ENCODE results near the gene CSTF3. TPM values are rescaled to one million over a fixed set of nuclear protein-coding genes. Genes with fewer than 3 reads are reported as not detected.

Gene CSTF3
- total and polyA plus RNA-seq, 2 of the 4 experiments (the other 2 are of a cell fraction): 14.5 to 23.4 TPM

DNA sequence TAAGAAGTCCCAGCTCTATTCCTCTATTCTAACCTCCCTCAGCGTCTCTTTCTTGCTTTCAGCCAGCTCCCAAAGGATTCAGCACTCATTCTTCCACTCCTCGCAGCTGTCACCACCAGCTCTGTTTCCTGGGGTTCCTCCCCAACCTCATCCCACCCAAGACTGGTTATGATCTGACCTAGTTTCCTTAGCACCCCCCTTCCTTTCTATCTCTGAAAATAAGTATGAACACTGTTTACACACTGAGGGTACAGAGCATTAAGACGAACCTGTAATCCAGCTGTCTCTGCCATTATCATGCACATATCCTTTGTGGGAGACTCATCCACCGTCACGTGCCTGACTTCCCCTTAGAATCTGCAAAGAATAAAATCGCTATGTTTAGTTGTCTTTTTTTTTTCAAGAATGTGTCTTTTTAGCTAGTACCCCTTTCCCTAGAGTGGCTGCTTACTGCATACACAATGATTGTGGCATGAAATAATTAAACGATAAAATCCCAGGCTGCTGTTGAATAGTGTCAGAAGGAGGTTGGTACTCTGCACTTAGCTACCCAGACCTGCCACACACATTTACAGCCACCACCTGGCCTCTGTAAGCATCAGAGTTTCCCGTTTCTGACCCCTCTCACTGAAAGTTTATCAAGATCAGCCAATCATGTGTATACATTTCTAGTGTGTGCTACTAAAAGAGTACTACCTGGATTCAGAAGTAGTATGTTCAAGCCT lies 26.9 kb upstream of the CSTF3 start:
- dilution Hi-C loops (cut with HindIII; ENCODE audit: low sequenced_read_pairs, unreplicated experiment): no loop called here
- H3K27ac ChIP-seq (ENCODE audit: insufficient read depth, low read length): no peak overlapping the region

More for the DNA sequence above, 26.9 kb upstream of the CSTF3 start:
- H3K36me3 ChIP-seq (ENCODE audit: control insufficient read depth, insufficient read depth, low read length): no peaks in the 10 kb centered on the region
- H2BK20ac ChIP-seq (ENCODE audit: low read depth, low read length): peak overlapping the region; percentile 51
- no peak overlapping the region for H3K56ac ChIP-seq (ENCODE audit: extremely low read depth, insufficient read depth, low read length)
- 63% methylated on average over 2 of the region's 8 CpGs; no CpG with 5 or more reads in 1 of the 2 experiments for WGBS, 2 experiments (ENCODE audit: extremely low coverage in 2 of 2, insufficient read length in 1 of 2)
- peak overlapping the region; percentile 54; the same call in 1 of the 2 replicates for H4K5ac ChIP-seq (ENCODE audit: low read depth, low read length)
- ATAC-seq (ENCODE audit: low read depth): no peak
- POLR2A ChIA-PET (ENCODE audit: unreplicated experiment): no interaction called here
- TF ChIP-seq RCOR1 (IDR thresholded peaks at IDR 0.05; ENCODE audit: insufficient replicate concordance, low read length): no peak
- no peak for TF ChIP-seq CEBPB (IDR thresholded peaks at IDR 0.05; ENCODE audit: low read depth, low read length)
- TF ChIP-seq, protein P1, sequence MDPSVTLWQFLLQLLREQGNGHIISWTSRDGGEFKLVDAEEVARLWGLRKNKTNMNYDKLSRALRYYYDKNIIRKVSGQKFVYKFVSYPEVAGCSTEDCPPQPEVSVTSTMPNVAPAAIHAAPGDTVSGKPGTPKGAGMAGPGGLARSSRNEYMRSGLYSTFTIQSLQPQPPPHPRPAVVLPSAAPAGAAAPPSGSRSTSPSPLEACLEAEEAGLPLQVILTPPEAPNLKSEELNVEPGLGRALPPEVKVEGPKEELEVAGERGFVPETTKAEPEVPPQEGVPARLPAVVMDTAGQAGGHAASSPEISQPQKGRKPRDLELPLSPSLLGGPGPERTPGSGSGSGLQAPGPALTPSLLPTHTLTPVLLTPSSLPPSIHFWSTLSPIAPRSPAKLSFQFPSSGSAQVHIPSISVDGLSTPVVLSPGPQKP (IDR thresholded peaks at IDR 0.05; ENCODE audit: borderline replicate concordance, low read depth, low read length): no peak
- TF ChIP-seq CHD1 (IDR thresholded peaks at IDR 0.05; ENCODE audit: low read depth, low read length): no peak
- no peak for TF ChIP-seq NFE2L2 (IDR thresholded peaks at IDR 0.05; ENCODE audit: low read depth, low read length)
- no peak for TF ChIP-seq MXI1 (IDR thresholded peaks at IDR 0.05; ENCODE audit: borderline replicate concordance, low read depth, low read length)
- TF ChIP-seq SMC3 (IDR thresholded peaks at IDR 0.05; ENCODE audit: low read depth, low read length): no peak
- TF ChIP-seq BHLHE40 (IDR thresholded peaks at IDR 0.05; ENCODE audit: low read depth, low read length): no peak
- TF ChIP-seq, protein P2, sequence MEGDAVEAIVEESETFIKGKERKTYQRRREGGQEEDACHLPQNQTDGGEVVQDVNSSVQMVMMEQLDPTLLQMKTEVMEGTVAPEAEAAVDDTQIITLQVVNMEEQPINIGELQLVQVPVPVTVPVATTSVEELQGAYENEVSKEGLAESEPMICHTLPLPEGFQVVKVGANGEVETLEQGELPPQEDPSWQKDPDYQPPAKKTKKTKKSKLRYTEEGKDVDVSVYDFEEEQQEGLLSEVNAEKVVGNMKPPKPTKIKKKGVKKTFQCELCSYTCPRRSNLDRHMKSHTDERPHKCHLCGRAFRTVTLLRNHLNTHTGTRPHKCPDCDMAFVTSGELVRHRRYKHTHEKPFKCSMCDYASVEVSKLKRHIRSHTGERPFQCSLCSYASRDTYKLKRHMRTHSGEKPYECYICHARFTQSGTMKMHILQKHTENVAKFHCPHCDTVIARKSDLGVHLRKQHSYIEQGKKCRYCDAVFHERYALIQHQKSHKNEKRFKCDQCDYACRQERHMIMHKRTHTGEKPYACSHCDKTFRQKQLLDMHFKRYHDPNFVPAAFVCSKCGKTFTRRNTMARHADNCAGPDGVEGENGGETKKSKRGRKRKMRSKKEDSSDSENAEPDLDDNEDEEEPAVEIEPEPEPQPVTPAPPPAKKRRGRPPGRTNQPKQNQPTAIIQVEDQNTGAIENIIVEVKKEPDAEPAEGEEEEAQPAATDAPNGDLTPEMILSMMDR (conservative IDR thresholded peaks at IDR 0.05; ENCODE audit: low read depth, low read length): no peak
- no peak for TF ChIP-seq USF2 (IDR thresholded peaks at IDR 0.05; ENCODE audit: low read depth, low read length)
- TF ChIP-seq MAFK (IDR thresholded peaks at IDR 0.05; ENCODE audit: low read depth, low read length): no peak
- TF ChIP-seq POLR2A (IDR thresholded peaks at IDR 0.05; ENCODE audit: low read depth, low read length): no peak
- no peak for TF ChIP-seq RFX5 (IDR thresholded peaks at IDR 0.05; ENCODE audit: low read depth, low read length)
- no peak for TF ChIP-seq FOS (IDR thresholded peaks at IDR 0.05; ENCODE audit: low read depth, low read length)
- peaks cover 5% of the 10 kb centered on the region for H3K9me1 ChIP-seq (ENCODE audit: insufficient read depth, low read length)
- no peaks in the 10 kb centered on the region; the same call in 1 of the 2 replicates for H4K20me1 ChIP-seq (ENCODE audit: insufficient read depth, low read length)
- peak overlapping the region; percentile 3; the same call in 1 of the 3 replicates for H2BK15ac ChIP-seq (ENCODE audit: low read depth, low read length)
- H3K79me1 ChIP-seq (ENCODE audit: low read depth in 1 of 2, low read length in 2 of 2): peaks cover 0 to 11% of the 10 kb centered on the region in 2 experiments; a peak in 1 of 4 replicates
- H3K4me3 ChIP-seq (ENCODE audit: insufficient read depth, low read depth, low read length): no peak overlapping the region
- H2BK120ac ChIP-seq (ENCODE audit: low read depth, low read length): peak overlapping the region; percentile 29; the same call in 1 of the 2 replicates
- H2BK5ac ChIP-seq (ENCODE audit: low read depth, low read length, poor library complexity, severe bottlenecking): no peak overlapping the region
- no peaks in the 10 kb centered on the region for H3K9me3 ChIP-seq (ENCODE audit: control insufficient read depth, insufficient read depth, low read length)
- no peak for DNase-seq
- H3K27me3 ChIP-seq (ENCODE audit: control insufficient read depth, insufficient read depth, low read length): no peaks in the 10 kb centered on the region
- no peak overlapping the region for H2AK9ac ChIP-seq (replicated peaks; ENCODE audit: low read depth, low read length, poor library complexity)
- H3K4ac ChIP-seq (ENCODE audit: low read depth, low read length): peak overlapping the region; percentile 65
- H3K18ac ChIP-seq (ENCODE audit: low read depth, low read length): peak overlapping the region; percentile 77
- H3K9ac ChIP-seq (ENCODE audit: low read depth, low read length): no peak overlapping the region
- H4K8ac ChIP-seq (ENCODE audit: low read depth in 2 of 2, low read length in 2 of 2): peak overlapping the region in 1 of 2 experiments; percentile 5; a peak in 1 of 4 replicates
- H4K91ac ChIP-seq (ENCODE audit: insufficient read depth, low read depth, low read length): peak overlapping the region; percentile 41
- intact Hi-C loops (cut with micrococcal nuclease): loop anchor here (2.0 kb wide), 1 partner anchor 15 kb away; no protein-coding TSS in a partner anchor
- H3K4me1 ChIP-seq (ENCODE audit: control insufficient read depth, insufficient read depth, low read length): peaks cover 16% of the 10 kb centered on the region
- no peak overlapping the region for H3K4me2 ChIP-seq (ENCODE audit: low read depth, low read length)
- BruUV-seq (replicated peaks): no TSS peak
- H2AK5ac ChIP-seq (ENCODE audit: low read depth, low read length): peak overlapping the region; percentile 36; the same call in 1 of the 2 replicates
- CTCF ChIA-PET: interaction anchor here (0.5 kb wide), 1 partner anchor 23 kb away, joined by 3 read pairs; no protein-coding TSS in a partner anchor
- no peak overlapping the region for H3K14ac ChIP-seq (replicated peaks; ENCODE audit: low read depth, low read length)
- in situ Hi-C loops (cut with MboI; ENCODE audit: low sequenced_read_pairs): no loop called here
- H3K23ac ChIP-seq (ENCODE audit: low read depth, low read length): no peak overlapping the region
- peak overlapping the region; percentile 37 for H2AFZ ChIP-seq (replicated peaks; ENCODE audit: low read length, poor library complexity)
